Femur (tissue), 1 donor: ENCODE data around the gene PDE6H.

Experiments
- DNase-seq: peaks from one replicate; pipeline ENCODE4 v3.0.0-alpha.2; 2017

PDE6H gene

GRCh38 chr12:15011162-15011561 lies 38.3 kb downstream of the PDE6H start:
- no peak for DNase-seq

GRCh38 chr12:15013634-15014179 lies 40.9 kb downstream of the PDE6H start:
- no peak for DNase-seq

- no peak for DNase-seq
These were observed 41.9 kb downstream of the PDE6H start for GRCh38 chr12:15014708-15015107.

- DNase-seq, result no peak
These were observed 42.3 kb downstream of the PDE6H start for GRCh38 chr12:15015121-15015520.

DNA sequence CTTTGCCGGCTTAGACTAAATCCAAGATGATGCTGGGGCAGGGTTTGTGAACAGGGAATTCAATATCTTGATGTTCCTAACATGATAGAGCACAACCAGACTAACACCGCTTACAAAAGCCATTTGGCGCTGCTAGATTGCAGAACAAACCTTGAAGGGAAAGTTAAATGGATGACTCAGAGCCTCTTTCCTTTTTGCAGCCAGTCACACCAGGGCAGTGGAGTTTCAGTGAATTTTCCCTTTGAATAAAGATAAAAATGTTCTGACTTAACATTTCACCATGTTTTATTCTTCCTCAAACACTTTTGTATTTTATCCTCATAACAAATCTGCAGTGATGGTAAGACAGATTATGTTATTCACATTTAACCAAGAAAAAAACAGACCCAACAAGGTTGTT lies 47.3 kb downstream of the PDE6H start:
- DNase-seq, result no peak
